BE2C (cell line): ENCODE data around the gene TXNRD2.

Source experiments
- DNase-seq: peaks from one replicate; pipeline ENCODE4 v3.0.0-alpha.2; 2020
- H3K27me3 ChIP-seq: fragments of 250-450 bp; sonication (Bioruptor Pico); 2 replicates; pipeline ENCODE4 v1.5.1; 2020; ENCODE audit warnings: mild to moderate bottlenecking
- H3K36me3 ChIP-seq: fragments of 250-450 bp; sonication (Bioruptor Pico); 2 replicates; pipeline ENCODE4 v1.5.1; 2020; ENCODE audit warnings: mild to moderate bottlenecking
- H3K4me1 ChIP-seq: fragments of 250-450 bp; sonication (Bioruptor Pico); 2 replicates; pipeline ENCODE4 v1.5.1; 2020
- H3K4me3 ChIP-seq: 2 replicates; pipeline ENCODE4 v1.5.1; 2011; ENCODE audit warnings: low read depth, low read length
- H3K9me3 ChIP-seq: fragments of 250-450 bp; sonication (Bioruptor Pico); 2 replicates; pipeline ENCODE4 v1.5.1; 2020
- TF ChIP-seq, protein P1 (sequence below): IDR thresholded peaks from 2 replicates; pipeline ENCODE4 v1.5.1; 2012; ENCODE audit warnings: mild to moderate bottlenecking, low read depth, low read length

Gene TXNRD2

DNA sequence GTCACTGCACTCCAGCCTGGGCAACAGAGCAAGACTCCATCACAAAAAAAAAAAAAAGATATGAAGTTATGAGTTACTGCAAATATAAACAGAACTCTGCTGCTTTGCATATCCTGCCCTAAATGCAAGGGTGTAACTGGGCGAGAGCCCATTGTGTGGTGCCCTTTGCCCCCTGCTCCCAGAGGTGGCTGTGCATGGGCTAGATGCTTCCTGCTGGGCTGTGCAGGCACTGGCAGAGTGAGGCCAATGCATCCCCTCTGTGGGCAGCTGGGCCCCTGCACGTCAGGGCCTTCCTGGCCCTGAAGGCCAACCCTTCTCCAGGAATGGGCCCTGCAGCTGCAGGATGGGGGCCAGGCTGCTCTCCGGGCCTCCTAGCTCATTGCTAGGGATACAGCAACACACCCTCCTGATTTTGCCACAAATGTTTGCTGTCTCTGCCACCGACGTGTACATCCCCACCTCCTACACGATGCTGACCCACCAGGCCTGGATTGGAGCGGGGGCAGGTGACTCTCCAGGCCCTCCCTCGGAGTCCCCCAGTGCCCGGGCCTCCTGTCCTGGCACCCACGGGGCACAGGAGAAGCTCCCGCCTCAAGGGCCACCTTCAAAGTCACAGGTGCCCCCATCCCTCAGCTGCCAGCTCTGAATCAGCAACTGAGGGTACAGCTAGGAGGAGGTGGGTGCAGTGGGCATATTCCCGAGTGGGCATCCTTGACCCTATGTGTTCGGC is 40.7 kb downstream of the TXNRD2 start:
- TF ChIP-seq, protein P1, sequence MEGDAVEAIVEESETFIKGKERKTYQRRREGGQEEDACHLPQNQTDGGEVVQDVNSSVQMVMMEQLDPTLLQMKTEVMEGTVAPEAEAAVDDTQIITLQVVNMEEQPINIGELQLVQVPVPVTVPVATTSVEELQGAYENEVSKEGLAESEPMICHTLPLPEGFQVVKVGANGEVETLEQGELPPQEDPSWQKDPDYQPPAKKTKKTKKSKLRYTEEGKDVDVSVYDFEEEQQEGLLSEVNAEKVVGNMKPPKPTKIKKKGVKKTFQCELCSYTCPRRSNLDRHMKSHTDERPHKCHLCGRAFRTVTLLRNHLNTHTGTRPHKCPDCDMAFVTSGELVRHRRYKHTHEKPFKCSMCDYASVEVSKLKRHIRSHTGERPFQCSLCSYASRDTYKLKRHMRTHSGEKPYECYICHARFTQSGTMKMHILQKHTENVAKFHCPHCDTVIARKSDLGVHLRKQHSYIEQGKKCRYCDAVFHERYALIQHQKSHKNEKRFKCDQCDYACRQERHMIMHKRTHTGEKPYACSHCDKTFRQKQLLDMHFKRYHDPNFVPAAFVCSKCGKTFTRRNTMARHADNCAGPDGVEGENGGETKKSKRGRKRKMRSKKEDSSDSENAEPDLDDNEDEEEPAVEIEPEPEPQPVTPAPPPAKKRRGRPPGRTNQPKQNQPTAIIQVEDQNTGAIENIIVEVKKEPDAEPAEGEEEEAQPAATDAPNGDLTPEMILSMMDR = no peak

GRCh38 chr22:19898831-19899567 is 42.6 kb downstream of the TXNRD2 start:
- Histone ChIP-seq H3K9me3 (no peaks in the 10 kb centered on the region), H3K4me1 (peaks cover 21% of the 10 kb centered on the region), H3K36me3 (peaks cover 5% of the 10 kb centered on the region; the same call in 1 of the 2 replicates), H3K4me3 (no peak overlapping the region), H3K27me3 (no peaks in the 10 kb centered on the region)
- TF ChIP-seq, protein P1 = no peak
- no peak for DNase-seq

More for the DNA sequence above, 40.7 kb downstream of the TXNRD2 start:
- no peak overlapping the region for H3K4me3 ChIP-seq
- peaks cover 28% of the 10 kb centered on the region for H3K4me1 ChIP-seq
- no peak for DNase-seq
- H3K36me3 ChIP-seq = peaks cover 5% of the 10 kb centered on the region; the same call in 1 of the 2 replicates
- H3K27me3 ChIP-seq = no peaks in the 10 kb centered on the region
- H3K9me3 ChIP-seq = no peaks in the 10 kb centered on the region

DNA sequence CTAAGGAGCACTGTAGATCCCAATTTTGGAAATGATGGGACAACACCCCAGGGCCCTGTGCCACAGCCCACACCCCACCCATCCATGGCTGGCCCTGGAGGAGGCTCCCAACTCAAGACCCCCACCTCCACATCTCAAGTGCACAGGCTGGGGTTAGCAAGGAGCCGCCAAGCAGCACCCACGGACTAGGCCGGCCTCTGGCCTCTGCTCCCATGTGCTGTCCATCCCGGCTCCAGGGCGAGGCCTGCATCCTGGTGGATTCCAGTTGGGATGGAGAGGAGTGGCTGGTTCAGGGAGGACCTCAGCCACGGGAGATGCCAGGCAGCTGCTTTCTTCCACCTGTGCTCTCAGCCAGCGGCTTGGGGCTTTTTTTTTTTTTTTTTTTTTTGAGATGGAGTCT is 43.5 kb downstream of the TXNRD2 start:
- Histone ChIP-seq H3K4me3 (no peak overlapping the region), H3K27me3 (no peaks in the 10 kb centered on the region), H3K36me3 (peaks cover 5% of the 10 kb centered on the region; the same call in 1 of the 2 replicates), H3K9me3 (no peaks in the 10 kb centered on the region), H3K4me1 (peaks cover 17% of the 10 kb centered on the region)
- TF ChIP-seq, protein P1 = no peak
- no peak for DNase-seq

GRCh38 chr22:19897726-19898125 is 43.9 kb downstream of the TXNRD2 start:
- TF ChIP-seq, protein P1 = no peak
- Histone ChIP-seq H3K27me3 (no peaks in the 10 kb centered on the region), H3K4me1 (peaks cover 17% of the 10 kb centered on the region), H3K9me3 (no peaks in the 10 kb centered on the region), H3K4me3 (no peak overlapping the region), H3K36me3 (peaks cover 5% of the 10 kb centered on the region; the same call in 1 of the 2 replicates)
- no peak for DNase-seq

DNA sequence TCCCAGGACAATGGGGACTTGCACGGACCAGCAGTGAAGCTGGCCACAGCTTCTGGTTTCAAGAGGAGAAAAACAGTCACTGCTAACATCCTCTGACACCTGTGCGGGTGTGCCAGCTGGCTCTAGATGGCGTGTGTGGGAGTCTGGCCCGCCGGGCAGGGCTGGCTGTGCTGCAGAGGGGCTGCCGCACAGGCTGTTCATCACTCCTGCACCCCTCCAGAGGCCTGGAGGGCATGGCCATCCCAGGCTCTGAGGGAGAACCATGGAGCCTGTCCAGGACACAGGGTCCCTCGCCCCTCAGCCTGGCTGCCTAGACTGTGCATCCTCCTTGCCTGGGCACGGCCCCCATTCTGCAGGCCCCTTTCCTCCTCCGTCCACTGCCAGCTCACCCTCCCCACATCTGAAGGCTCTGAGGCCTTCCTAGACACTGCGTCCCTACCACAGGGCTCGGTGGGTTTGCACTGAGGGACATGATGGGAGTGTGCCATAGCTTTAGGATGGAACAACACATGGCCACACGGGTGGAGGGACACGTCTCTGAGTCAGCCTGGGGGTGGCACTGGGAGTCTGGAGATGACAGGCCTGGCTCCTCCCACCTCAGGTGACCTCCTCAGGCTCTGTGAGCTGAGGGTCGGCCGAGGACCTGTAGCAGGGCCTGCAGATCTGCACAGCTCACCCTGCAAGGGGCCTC is 44.8 kb downstream of the TXNRD2 start:
- Histone ChIP-seq H3K4me3 (no peak overlapping the region), H3K27me3 (no peaks in the 10 kb centered on the region), H3K9me3 (no peaks in the 10 kb centered on the region), H3K36me3 (peaks cover 5% of the 10 kb centered on the region; the same call in 1 of the 2 replicates), H3K4me1 (peaks cover 17% of the 10 kb centered on the region)
- TF ChIP-seq, protein P1 = peak; percentile 29
- DNase-seq = peak; percentile 54
